Amniotic epithelial cell (primary cell): ENCODE results near the gene MCTP1.

Experiments used
- DNase-seq: peaks from one replicate; pipeline ENCODE4 v3.0.0-alpha.2; 2010; ENCODE audit warnings: low read depth

MCTP1 gene

DNA sequence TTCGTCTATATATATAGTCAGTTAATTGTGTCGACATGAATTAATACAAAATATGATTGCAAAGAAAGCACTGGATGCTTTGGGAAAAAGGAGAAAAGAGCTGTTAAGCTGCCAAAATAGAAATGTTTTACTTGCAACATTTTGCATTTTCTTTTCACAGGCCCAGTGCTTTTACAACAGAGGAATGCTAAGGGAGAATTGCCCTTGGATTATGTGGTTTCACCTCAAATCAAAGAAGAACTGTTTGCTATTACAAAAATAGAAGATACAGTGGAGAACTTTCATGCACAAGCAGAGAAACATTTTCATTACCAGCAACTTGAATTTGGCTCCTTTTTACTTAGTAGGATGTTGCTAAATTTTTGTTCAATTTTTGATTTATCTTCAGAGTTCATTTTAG lies 590.2 kb downstream of the MCTP1 start:
- peak; percentile 59 for DNase-seq

- DNase-seq, result no peak
Observed at GRCh38 chr5:94693845-94694370, 591.0 kb downstream of the MCTP1 start.

DNA sequence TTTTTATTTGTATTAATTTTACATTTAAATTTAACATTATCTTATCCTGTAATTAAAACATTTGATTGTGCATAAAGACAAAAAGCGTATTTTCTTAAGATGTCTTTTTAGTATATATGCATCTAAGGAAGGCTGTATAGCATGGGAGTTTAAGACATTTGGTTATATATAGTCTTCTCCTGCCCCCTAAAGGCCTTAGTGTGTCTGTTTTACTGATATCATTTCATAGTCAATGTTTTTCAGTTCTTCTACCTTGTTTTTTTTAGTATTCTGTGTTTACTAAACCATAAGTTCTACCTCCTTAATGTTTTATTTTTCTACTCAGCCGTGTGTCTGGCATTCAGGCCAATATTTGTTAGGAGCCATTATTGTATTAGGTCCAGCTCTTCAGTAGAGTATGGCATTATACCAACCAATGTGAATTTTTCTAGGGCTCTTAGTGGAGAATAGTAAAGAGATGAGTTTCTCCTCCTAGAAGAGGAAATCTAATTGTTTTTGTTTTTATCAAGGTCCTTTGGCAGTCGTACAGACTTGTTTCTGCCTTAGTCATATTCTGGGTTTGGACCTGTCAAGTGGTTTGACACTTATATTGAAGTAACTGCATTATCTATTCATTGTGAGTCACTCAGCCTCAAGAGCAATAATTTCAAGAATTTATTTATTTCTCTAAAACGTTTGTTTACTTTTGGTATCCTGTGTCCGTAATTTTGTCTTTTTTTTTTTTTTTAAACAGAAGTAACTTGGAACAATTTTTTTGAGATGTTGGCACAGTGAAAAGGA lies 591.7 kb downstream of the MCTP1 start:
- peak; percentile 95 for DNase-seq

GRCh38 chr5:94692581-94692980 lies 592.3 kb downstream of the MCTP1 start:
- no peak for DNase-seq

DNA sequence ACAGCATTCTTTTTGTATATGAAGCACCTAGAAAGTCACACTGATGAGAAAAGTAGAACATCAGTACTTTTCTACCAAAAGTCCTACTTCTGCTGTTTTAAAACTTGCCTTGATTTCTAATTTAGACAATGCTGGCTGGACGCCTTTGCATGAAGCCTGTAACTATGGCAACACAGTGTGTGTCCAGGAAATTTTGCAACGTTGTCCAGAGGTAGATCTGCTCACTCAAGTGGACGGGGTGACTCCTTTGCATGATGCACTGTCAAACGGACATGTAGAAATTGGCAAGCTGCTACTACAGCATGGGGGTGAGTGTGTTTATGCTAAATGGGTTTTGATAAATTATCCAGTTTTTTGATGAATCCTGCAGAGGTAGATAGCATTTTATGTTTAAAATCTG lies 592.9 kb downstream of the MCTP1 start:
- DNase-seq, result peak; percentile 90

- no peak for DNase-seq
Observed at GRCh38 chr5:94691291-94691690, 593.6 kb downstream of the MCTP1 start.

GRCh38 chr5:94690778-94691177 lies 594.1 kb downstream of the MCTP1 start:
- DNase-seq, result no peak

- DNase-seq, result no peak
Observed at GRCh38 chr5:94689908-94690307, 595.0 kb downstream of the MCTP1 start.

DNA sequence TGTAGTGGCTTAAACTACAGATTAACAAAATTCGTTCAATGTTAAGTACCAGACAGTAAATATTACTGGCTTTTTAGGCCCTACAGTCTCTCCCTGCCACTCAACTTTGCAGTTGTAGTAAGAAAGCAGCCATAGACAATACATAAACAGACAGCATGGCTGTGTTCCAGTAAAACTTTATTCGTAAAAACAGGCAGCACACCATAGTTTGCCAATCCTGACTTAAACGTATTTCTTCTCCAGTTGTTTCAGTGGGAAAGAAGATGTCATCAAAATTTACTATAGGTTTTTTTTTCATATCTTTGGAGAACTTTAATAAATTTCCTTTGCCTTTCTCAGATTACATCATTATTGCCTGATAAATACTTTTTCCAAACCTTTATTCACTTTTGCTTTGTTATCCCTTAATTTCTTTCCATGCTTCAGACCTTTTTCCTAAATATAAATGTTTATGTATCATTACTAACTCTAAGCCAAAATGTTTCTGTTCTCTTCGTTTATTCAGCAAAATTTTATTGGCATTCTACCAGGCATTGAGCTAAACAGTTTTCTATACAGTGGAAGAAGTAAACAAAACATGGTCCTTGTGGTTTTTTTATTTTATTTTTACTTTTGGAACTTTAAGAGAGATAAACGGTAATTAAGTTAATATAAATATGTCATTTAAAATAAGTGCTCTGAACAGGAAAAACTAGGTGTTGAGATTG lies 601.9 kb downstream of the MCTP1 start:
- no peak for DNase-seq

DNA sequence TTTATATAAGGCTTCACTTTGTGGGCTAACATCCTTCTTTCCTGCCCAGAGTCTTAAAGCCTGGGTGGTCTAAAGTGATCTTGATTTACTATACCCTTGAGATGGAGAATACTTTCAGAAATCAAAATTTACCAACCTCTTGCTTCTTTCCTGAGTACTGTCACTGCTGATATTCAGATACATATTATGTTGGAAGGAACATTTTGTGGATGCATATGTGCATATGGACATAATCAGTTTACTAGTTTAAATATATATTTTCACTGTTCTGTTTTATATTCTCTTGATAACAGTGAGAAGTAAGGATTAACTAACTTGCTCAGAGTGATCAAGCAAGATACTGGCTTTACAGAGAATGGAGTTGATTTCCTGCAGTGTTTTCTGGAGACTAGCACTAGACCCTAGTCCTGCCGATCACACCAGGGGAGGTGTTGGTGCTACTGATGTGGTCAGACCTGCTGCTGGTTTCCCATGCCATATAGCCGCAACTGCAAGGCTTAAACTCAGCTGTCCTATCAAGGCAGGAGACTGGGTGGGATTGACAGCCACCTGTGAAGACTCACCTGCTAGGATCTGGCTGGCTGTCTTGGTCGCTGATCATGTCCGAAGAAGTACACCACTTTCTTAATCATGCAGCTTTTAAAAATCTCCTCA lies 608.8 kb downstream of the MCTP1 start:
- DNase-seq, result no peak

GRCh38 chr5:94674490-94675382 lies 610.2 kb downstream of the MCTP1 start:
- peak; percentile 26 for DNase-seq

DNA sequence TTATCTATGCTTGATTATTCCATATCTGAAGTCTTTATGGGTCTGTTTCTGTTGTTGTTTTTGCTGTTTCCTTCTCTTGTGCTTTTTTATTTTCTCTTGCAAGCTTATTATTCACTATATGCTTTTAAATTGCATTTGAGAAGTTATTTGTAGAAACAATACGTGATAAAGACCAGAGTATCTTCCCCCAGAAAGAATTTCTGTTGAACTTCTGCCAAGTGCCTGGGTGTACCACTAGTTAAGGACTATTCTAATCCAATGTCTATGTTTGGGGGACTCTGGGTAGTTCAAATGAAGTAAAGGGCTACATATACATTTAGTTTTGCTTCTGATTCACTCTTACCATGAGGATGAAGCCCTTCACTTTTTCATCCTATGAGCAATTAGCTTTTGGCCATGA lies 612.1 kb downstream of the MCTP1 start:
- DNase-seq, result peak; percentile 23

DNA sequence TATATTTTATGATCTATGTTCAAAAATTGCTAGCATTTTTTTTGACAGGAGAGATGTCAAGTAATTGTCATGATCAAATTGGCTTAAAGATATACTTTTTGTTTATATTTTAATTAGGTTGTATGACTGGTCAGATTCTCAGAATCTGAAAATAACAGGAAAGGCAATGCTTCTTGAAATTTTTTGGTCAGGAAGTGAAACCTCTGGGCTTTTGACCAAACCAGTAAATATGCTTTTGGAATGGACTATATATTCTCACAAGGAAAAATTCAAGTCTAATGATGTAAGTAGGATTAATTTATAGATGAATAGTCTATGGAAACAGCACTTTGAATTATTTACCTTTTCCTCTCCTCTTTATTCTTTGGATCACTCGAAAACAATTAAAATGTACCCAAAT lies 614.2 kb downstream of the MCTP1 start:
- DNase-seq, result no peak

DNA sequence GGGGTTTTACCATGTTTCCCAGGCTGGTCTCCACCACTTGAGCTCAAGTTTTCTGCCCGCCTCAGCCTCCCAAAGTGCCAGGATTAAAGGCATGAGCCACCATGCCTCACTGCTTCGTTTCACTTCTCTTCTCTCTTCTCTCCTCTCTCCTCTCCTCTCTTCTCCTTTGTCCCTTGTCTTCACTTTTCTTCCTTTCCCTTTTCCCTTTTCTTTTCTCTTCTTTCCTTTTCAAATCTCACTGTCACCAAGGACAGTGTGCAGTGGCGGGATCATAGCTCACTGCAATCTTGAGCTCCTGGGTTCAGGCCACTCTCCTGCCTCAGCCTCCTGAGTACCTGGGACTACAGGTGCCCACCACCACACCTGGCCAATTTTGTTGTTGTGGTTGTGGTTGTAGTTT lies 617.0 kb downstream of the MCTP1 start:
- no peak for DNase-seq

DNA sequence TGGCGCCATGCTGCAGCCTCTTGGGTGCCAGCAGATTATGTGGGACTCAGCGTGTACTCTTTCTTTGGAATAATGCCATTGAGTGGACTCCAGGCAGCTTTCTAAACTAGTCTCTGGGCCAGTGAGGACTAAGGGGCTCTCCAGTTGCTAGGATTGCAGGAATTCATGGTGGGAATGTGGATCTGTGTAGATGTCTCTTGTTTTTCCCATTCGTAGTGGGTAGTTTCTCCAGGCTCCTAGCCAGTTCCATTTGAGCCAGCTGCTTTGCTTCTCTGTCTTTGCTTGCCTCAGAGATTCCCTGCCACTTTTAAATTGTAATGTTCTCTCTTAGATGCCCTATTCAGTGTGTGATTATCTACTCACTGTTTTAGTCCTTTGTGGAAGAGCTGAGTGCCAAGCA lies 623.8 kb downstream of the MCTP1 start:
- DNase-seq, result no peak

DNA sequence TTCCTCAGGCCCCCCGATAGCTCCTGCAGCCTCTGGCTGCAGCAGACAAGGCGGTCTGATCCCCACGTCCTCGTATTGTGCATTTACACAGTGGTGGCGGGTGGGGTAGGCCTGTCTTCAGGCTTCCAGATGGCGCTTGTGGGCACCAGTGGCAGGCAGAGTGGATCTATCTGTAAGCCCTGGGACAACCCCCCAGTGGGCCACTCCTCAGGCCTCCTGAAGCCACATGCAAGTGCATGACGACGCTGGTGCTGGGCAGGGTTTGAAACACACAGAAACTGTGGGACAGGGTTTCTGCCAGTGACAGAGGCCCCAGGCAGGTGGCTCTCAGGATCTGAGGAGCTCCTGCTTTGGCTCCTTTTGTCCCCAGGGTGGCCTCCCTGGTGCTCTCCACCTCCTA lies 624.4 kb downstream of the MCTP1 start:
- DNase-seq, result no peak

DNA sequence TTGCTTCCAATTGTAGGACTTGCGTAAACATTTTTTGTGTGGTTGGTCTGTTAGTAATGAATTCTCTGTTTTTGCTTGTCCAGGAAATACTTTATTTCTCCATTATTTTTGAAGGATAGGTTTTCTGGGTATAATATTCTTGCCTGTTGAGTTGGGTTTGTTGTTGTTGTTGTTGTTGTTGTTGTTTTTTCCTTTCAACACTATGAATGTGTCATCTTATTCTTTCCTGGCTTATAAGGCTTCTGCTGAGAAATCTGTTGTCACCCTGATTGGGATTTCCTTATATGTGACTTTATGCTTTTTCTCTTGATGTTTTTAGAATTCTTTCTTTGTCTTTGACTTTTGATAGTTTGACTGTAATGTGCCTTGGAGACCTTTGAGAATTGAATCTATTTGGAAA lies 626.6 kb downstream of the MCTP1 start:
- no peak for DNase-seq
